ENCODE measurements around the gene CCDC97.

CCDC97 gene

DNA sequence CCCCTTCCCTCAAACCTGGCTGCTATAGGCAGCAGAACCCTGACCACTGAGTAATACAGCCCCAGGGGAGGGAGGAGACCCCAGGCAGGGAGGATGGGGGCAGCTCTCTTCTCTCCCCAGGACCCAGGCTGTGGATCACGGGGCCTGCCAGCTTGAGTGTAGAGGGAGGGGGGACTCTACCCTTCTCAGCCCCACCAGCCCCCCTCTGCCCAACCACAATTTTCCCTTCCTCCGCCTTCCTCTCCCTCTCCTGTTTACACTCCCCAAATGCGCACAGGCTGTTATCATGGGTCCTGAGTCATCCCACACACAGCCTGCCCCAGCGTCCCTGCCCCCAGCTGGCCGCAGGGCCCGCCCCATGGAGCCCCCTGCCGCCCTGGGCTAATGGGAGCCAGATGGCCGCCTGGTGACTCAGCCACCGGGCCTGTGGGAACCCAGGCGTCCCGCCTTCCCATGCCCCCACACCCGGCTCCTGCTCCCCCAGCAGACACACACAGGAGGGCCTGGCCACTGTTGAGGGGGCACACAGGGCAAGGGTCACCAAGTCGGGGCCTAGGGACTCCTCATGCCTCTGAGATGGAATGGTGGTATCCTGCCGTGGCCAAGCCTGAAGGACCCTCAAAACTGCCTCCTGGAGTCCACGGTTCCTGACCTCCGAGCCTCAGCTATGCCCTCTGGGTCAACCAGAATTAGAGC, 13.6 kb downstream of the CCDC97 start:
- Histone ChIP-seq H3K36me3 (replicated peaks) (peaks cover 52% of the 10 kb centered on the region), H3K27ac (peak overlapping the region; percentile 98), H3K27me3 (replicated peaks) (no peaks in the 10 kb centered on the region), H3K4me3 (ENCODE audit: low read depth, low read length) (peak overlapping the region; percentile 24)
- peak; percentile 97 for DNase-seq
- in situ Hi-C loops (cut with HindIII; ENCODE audit: low pct_ligation_motif_present, low sequenced_read_pairs), result no loop called here
- TF ChIP-seq, protein P1, sequence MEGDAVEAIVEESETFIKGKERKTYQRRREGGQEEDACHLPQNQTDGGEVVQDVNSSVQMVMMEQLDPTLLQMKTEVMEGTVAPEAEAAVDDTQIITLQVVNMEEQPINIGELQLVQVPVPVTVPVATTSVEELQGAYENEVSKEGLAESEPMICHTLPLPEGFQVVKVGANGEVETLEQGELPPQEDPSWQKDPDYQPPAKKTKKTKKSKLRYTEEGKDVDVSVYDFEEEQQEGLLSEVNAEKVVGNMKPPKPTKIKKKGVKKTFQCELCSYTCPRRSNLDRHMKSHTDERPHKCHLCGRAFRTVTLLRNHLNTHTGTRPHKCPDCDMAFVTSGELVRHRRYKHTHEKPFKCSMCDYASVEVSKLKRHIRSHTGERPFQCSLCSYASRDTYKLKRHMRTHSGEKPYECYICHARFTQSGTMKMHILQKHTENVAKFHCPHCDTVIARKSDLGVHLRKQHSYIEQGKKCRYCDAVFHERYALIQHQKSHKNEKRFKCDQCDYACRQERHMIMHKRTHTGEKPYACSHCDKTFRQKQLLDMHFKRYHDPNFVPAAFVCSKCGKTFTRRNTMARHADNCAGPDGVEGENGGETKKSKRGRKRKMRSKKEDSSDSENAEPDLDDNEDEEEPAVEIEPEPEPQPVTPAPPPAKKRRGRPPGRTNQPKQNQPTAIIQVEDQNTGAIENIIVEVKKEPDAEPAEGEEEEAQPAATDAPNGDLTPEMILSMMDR (IDR thresholded peaks at IDR 0.05; ENCODE audit: low read depth, low read length, missing control alignments), result no peak

DNA sequence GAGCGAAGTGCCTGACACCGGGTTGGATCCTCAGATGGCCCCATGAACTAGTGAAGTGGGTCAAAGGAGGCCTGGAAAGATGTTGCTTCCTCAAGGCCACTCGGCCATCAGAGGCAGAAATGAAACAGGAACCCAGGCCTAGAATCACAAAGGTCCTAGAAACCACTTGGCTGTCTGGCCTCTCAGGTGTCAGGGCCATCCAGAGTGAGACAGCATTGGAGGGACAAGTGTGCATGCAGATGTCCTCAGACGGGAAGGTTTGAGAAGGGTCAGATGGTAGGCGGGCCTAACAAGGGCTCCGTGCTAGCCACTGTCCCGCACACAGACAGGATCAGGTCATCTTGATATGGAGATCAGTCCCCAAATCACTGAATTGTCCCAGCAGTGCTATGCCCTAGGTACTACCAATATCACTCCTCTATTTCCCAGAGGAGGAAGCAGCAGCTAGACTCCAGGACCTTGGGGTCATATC, 14.3 kb downstream of the CCDC97 start:
- no peak for DNase-seq
- H3K4me3 ChIP-seq (ENCODE audit: low read depth, low read length), result no peak overlapping the region
- TF ChIP-seq, protein P1 (IDR thresholded peaks at IDR 0.05; ENCODE audit: low read depth, low read length, missing control alignments), result no peak
- in situ Hi-C loops (cut with HindIII; ENCODE audit: low pct_ligation_motif_present, low sequenced_read_pairs), result no loop called here
- H3K27ac ChIP-seq, result peak overlapping the region; percentile 98
- H3K27me3 ChIP-seq (replicated peaks), result no peaks in the 10 kb centered on the region
- H3K36me3 ChIP-seq (replicated peaks), result peaks cover 51% of the 10 kb centered on the region

DNA sequence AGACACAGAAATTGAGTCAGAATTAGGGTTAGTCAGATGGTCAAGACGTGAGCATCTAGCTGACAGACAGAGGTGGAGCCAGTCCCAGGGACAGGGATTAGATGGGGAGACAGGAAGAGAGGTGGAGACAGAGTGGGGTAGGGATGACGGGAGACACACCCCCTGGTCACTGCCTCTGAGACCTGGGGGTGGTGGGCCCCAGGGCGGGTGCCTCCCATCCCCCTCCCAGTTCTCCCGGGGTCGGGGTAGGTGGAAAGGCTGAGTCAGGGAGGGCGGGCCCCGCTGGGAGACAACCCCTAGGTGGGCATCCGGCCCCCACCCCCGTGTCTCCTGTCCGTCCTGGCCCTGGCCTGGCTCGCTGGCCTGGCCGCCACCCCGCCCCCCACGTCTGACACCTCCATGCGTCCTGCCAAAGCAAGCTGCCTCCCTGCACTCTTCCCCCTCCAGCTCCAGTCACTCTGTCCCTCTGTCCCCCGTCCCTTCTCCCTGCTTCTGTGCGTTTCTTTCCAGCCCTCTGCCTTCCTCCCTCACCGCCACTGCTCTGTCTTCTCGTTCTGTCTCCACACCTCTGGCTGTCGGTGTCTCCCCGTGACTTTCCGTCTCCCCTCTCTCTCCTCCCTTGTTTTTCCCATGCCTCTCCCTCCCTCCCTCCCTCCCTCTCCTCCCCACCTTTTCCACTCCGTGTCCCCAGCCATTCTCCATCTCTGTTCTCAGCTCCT, 15.1 kb downstream of the CCDC97 start:
- peak; percentile 81 for DNase-seq
- in situ Hi-C loops (cut with HindIII; ENCODE audit: low pct_ligation_motif_present, low sequenced_read_pairs), result no loop called here
- Histone ChIP-seq H3K27me3 (replicated peaks) (no peaks in the 10 kb centered on the region), H3K36me3 (replicated peaks) (peaks cover 46% of the 10 kb centered on the region), H3K4me3 (ENCODE audit: low read depth, low read length) (peak overlapping the region; percentile 17), H3K27ac (peak overlapping the region; percentile 98)
- TF ChIP-seq, protein P1 (IDR thresholded peaks at IDR 0.05; ENCODE audit: low read depth, low read length, missing control alignments), result no peak

DNA sequence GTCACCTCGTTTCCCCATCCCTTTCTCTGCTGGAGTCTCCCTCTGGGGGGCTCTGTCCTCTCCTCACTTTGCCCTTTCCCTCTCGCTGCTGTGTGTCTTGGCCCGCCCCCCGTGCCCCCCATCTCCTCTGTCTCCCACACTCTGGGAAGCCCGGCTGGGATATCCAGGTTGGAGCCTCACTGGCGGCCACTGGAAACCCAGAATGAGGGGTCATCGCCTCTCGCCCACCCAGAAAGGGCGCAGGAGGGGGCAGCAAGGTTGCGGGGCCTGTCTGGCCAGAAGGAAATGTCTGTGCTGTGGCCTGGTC, 15.6 kb downstream of the CCDC97 start:
- TF ChIP-seq, protein P1 (IDR thresholded peaks at IDR 0.05; ENCODE audit: low read depth, low read length, missing control alignments), result no peak
- no peaks in the 10 kb centered on the region for H3K27me3 ChIP-seq (replicated peaks)
- H3K36me3 ChIP-seq (replicated peaks), result peaks cover 48% of the 10 kb centered on the region
- in situ Hi-C loops (cut with HindIII; ENCODE audit: low pct_ligation_motif_present, low sequenced_read_pairs), result no loop called here
- peak overlapping the region; percentile 12 for H3K4me3 ChIP-seq (ENCODE audit: low read depth, low read length)
- DNase-seq, result no peak
- peak overlapping the region; percentile 98 for H3K27ac ChIP-seq

DNA sequence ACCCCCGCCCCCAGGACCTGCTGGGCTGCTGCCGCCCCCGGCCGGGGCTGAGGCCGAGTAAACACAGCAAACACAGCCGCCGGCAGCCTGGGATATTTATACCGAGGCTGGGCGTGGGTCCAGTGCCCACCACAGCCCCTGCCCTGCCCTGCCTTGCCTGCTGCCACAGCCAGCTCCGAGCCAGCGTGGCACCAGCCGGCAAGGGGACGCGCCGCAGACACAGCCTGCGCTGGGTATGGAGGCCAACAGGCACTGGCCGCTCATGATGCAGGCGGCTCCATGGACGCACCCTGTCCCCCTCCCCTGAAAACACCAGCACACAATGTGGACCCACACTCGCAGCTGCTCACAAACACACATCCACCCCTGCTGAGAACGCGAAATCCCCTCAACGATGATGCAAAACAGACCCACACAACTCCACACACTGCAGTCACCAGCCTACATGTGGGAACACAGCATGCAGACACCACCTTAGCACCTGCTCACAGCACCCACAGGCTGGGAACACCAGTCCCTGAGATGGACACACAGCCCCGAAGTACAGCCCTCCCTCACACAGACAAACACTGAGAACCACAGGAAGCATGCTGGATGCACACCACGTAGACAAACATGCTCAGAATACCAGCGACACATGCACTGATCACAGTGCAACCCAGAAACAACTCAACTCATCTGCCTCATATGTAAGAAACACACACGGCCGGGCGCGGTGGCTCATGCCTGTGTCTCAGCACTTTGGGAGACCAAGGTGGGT, 16.2 kb downstream of the CCDC97 start:
- DNase-seq, result peak; percentile 88
- TF ChIP-seq, protein P1 (IDR thresholded peaks at IDR 0.05; ENCODE audit: low read depth, low read length, missing control alignments), result no peak
- in situ Hi-C loops (cut with HindIII; ENCODE audit: low pct_ligation_motif_present, low sequenced_read_pairs), result no loop called here
- Histone ChIP-seq H3K4me3 (ENCODE audit: low read depth, low read length) (peak overlapping the region; percentile 0), H3K27ac (peak overlapping the region; percentile 98), H3K36me3 (replicated peaks) (peaks cover 47% of the 10 kb centered on the region), H3K27me3 (replicated peaks) (no peaks in the 10 kb centered on the region)

All from brain microvascular endothelial cell (primary cell).